B cell (primary cell): ENCODE measurements around the gene TFEB. TPM values are rescaled to one million over a fixed set of nuclear protein-coding genes. Genes with fewer than 3 reads are reported as not detected.

Experiments used
- ATAC-seq: fragments of 200-7000 bp; cut with Tn5 transposase; one replicate; pipeline ENCODE4 v1.10.0; 2021; ENCODE audit warnings: low read depth, mild to moderate bottlenecking, moderate number of reproducible peaks, moderate library complexity
- CTCF ChIA-PET: fragments of 350-600 bp; sonication (Branson Sonifier 250); formaldehyde crosslinking; loops from one replicate; lab custom pipeline; 2021; ENCODE audit warnings: antibody characterized with exemption, inconsistent platforms; lab: Charles Lee
- POLR2A ChIA-PET: fragments of 350-600 bp; sonication (Branson Sonifier 250); formaldehyde crosslinking; loops from one replicate; lab custom pipeline; 2021; ENCODE audit warnings: antibody characterized with exemption; lab: Charles Lee
- DNase-seq: peaks from one replicate; pipeline ENCODE4 v3.0.0; 2013
- H2AFZ ChIP-seq: 2 replicates; pipeline ENCODE4 v1.6.1; 2012; ENCODE audit warnings: mild to moderate bottlenecking, low read depth, low read length; ENCODE audit not compliant: insufficient read depth, poor library complexity, severe bottlenecking
- H3K27ac ChIP-seq, 2 donors: 1 replicate in 1 of 2; 2 replicates in 1 of 2; pipeline ENCODE4 v1.5.1; 2012 to 2013; ENCODE audit warnings: low read length in 2 of 2, mild to moderate bottlenecking in 2 of 2, moderate library complexity in 1 of 2
- H3K27me3 ChIP-seq, 4 experiments: fragments of 200-600 bp in 1 of 4; sonication (generic) in 1 of 4; replicated peaks in 1 of 4; 1 replicate in 2 of 4; 2 replicates in 2 of 4; pipeline versions ENCODE4 v1.6.1 to v1.7.0; 2013 to 2016; ENCODE audit warnings: low read length in 3 of 4, mild to moderate bottlenecking in 2 of 4, mixed read lengths in 1 of 4, moderate library complexity in 1 of 4; ENCODE audit not compliant: insufficient read depth in 4 of 4, control insufficient read depth in 3 of 4; ENCODE audit errors: control extremely low read depth in 1 of 4
- H3K36me3 ChIP-seq, 2 experiments: replicated peaks in 1 of 2; 1 replicate in 1 of 2; 2 replicates in 1 of 2; pipeline versions ENCODE4 v1.6.1 to v1.7.1; 2013; ENCODE audit warnings: low read length in 1 of 2; ENCODE audit not compliant: insufficient read depth in 2 of 2, control insufficient read depth in 1 of 2; ENCODE audit errors: control extremely low read depth in 1 of 2, extremely low read depth in 1 of 2
- H3K4me1 ChIP-seq, 2 donors: fragments of 200-600 bp in 1 of 2; sonication (generic) in 1 of 2; 1 replicate in 1 of 2; 2 replicates in 1 of 2; pipeline versions ENCODE4 v1.5.1 to v1.6.1; 2013 to 2017; ENCODE audit warnings: low read length in 2 of 2; ENCODE audit not compliant: control insufficient read depth in 2 of 2, insufficient read depth in 2 of 2
- H3K4me2 ChIP-seq: replicated peaks from 2 replicates; pipeline ENCODE3; 2012; ENCODE audit warnings: mild to moderate bottlenecking, low read depth, low read length; ENCODE audit not compliant: poor library complexity, severe bottlenecking
- H3K4me3 ChIP-seq, 5 experiments: fragments of 200-600 bp in 1 of 5; sonication (generic) in 1 of 5; 1 replicate in 3 of 5; 2 replicates in 2 of 5; pipeline versions ENCODE4 v1.5.1 to v1.7.0; 2011 to 2016; ENCODE audit warnings: low read length in 4 of 5, mild to moderate bottlenecking in 4 of 5, low read depth in 2 of 5, control low read depth in 1 of 5, moderate library complexity in 1 of 5; ENCODE audit not compliant: insufficient read depth in 1 of 5; ENCODE audit errors: control extremely low read depth in 1 of 5, extremely low read depth in 1 of 5
- H3K79me2 ChIP-seq: fragments of 200-600 bp; sonication (generic); one replicate; pipeline ENCODE4 v1.6.0; 2016; ENCODE audit warnings: low read length; ENCODE audit not compliant: control insufficient read depth, insufficient read depth
- H3K9ac ChIP-seq: fragments of 200-600 bp; sonication (generic); 2 replicates; pipeline ENCODE4 v1.6.1; 2017; ENCODE audit warnings: mild to moderate bottlenecking, low read length, moderate library complexity
- H3K9me3 ChIP-seq, 3 donors: one replicate each; pipeline versions ENCODE4 v1.6.1 to v1.7.1; 2013; ENCODE audit warnings: low read length in 2 of 3; ENCODE audit not compliant: control insufficient read depth in 2 of 3, insufficient read depth in 1 of 3; ENCODE audit errors: control extremely low read depth in 1 of 3
- H4K20me1 ChIP-seq: 2 replicates; pipeline ENCODE4 v1.6.0; 2012; ENCODE audit warnings: mild to moderate bottlenecking, low read length; ENCODE audit not compliant: insufficient read depth, control insufficient read depth, poor library complexity, severe bottlenecking
- H3K27ac Mint-ChIP-seq: one replicate; pipeline ENCODE4 v1.8.0; 2021; ENCODE audit warnings: mixed read lengths
- H3K27me3 Mint-ChIP-seq: one replicate; pipeline ENCODE4 v1.8.0; 2021; ENCODE audit warnings: mixed read lengths
- H3K4me1 Mint-ChIP-seq: one replicate; pipeline ENCODE4 v1.8.0; 2021; ENCODE audit warnings: mixed read lengths
- H3K4me3 Mint-ChIP-seq: one replicate; pipeline ENCODE4 v1.8.0; 2021; ENCODE audit warnings: mixed read lengths
- H3K9me3 Mint-ChIP-seq: one replicate; pipeline ENCODE4 v1.8.0; 2022; ENCODE audit warnings: mixed read lengths; ENCODE audit not compliant: insufficient read depth
- CTCF ChIP-seq: fragments of 200-600 bp; IDR thresholded peaks from one replicate; pipeline ENCODE4 v1.8.0; 2022; ENCODE audit warnings: antibody characterized with exemption, mild to moderate bottlenecking
- EZH2 ChIP-seq: IDR thresholded peaks from 2 replicates; pipeline ENCODE4 v1.6.1; 2012; ENCODE audit warnings: borderline replicate concordance, low read depth, mild to moderate bottlenecking, moderate library complexity, low read length; ENCODE audit not compliant: insufficient read depth, poor library complexity, severe bottlenecking
- WGBS: methylation state at CpG from one replicate; pipeline ENCODE4 v1.1.5; 2013; ENCODE audit warnings: missing lambda C conversion rate; ENCODE audit not compliant: insufficient coverage; 5-methylcytosine and 5-hydroxymethylcytosine counted together
- intact Hi-C: fragments of 100-400 bp; cut with micrococcal nuclease; formaldehyde crosslinking; loops from one replicate; pipeline ENCODE4 v1.10.0; 2022
- polyA plus RNA-seq: library from polyadenylated mRNA; depleted of rRNA; stranded (reverse); fragments of >200 nt; gene quantifications from 2 replicates; pipeline ENCODE4 v1.2.3, GENCODE V29; 2012
- total RNA-seq, 2 donors: library from RNA; stranded (reverse); fragments of 120-200 nt in 1 of 2; gene quantifications; 1 replicate in 1 of 2; 2 replicates in 1 of 2; pipeline versions ENCODE4 v1.2.3 to v1.2.4, GENCODE V29; 2013 to 2022

The TFEB gene
- total and polyA plus RNA-seq, 2 donors (not counting 1 experiment from before 2014, with no cell fraction given), result 113 to 148 TPM

DNA sequence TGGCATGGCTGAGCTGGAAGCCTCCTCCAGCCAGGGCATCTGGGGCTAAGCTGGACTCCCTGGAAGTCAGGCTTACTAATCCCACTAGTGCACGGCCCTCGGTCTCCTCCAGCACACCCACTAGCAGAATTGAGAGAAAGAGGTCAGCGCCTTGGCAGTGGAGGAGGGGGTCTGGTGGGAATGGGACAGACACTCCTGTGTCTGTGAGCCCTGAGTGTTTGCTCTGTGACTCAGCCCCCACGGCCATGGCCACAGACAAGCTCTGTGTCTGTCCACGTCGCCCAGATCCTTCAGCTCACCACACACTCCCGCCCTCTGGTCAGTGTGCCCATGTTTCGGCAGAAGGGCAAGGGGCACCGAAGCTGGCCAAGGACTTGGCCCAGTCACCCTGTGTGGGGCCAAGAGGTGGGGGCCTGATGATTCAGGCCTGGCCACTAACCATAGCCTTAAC is 88.3 kb downstream of the TFEB start:
- Histone ChIP-seq H3K4me3 (no peak overlapping the region), H3K9me3 (no peaks in the 10 kb centered on the region), H3K27me3 (peaks cover 0 to 19% (median 0%) of the 10 kb centered on the region in 4 experiments), H3K9ac (no peak overlapping the region), H3K79me2 (no peaks in the 10 kb centered on the region), H3K4me1 (no peaks in the 10 kb centered on the region), H3K4me2 (no peak overlapping the region), H3K27ac (no peak overlapping the region), H3K36me3 (no peaks in the 10 kb centered on the region), H2AFZ (no peak overlapping the region), H4K20me1 (no peaks in the 10 kb centered on the region)
- WGBS, result 95% methylated on average over 7 of the region's 9 CpGs
- no peak for DNase-seq
- intact Hi-C loops, result no loop called here
- no peak for TF ChIP-seq EZH2
- no peak for TF ChIP-seq CTCF
- H3K27me3 Mint-ChIP-seq, result peaks cover 20% of the 10 kb centered on the region
- no peak for ATAC-seq
- no peak overlapping the region for H3K27ac Mint-ChIP-seq
- H3K4me1 Mint-ChIP-seq, result no peaks in the 10 kb centered on the region
- POLR2A ChIA-PET, result no interaction called here
- CTCF ChIA-PET, result no interaction called here
- H3K9me3 Mint-ChIP-seq, result no peaks in the 10 kb centered on the region
- no peak overlapping the region for H3K4me3 Mint-ChIP-seq

DNA sequence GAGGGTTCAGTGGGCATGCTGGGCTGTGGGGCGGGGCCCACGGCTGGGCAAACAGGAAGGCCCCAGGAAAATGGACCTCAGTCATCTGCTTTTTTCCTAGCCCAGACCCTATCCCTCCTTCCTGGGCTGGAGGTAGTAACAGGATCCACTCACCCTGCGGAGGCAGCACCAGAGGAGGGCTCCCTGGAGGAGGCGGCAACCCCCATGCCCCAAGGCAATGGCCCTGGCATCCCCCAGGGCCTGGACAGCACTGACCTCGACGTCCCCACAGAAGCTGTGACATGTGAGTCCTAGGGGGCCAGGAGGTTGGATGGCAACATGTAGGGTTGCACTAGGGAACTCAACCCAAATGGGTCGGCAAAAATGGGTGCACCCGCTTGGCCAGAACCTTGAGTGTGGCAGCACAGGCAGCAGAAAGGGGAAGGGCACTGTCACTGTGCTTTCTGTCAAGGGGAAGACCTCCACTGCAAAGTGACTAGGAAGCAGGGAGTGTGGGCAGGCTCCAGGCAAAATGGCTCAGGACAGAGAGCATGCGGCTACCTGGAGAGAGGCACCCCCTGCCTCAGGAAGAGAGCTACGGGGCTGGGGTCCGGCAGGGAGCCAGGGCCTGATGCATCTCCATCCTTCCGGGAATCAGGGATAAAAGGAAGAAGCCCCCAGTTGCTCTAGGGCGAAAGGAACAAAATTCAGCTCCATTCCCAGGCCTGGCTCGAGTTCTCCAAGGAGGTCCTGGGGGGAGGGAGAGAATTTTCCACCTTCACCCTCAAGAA is 89.2 kb downstream of the TFEB start:
- Histone ChIP-seq H3K27ac (no peak overlapping the region), H3K4me3 (no peak overlapping the region), H3K4me2 (no peak overlapping the region), H3K9ac (no peak overlapping the region), H3K36me3 (no peaks in the 10 kb centered on the region), H3K27me3 (peaks cover 0 to 21% (median 0%) of the 10 kb centered on the region in 4 experiments), H3K79me2 (no peaks in the 10 kb centered on the region), H2AFZ (no peak overlapping the region), H4K20me1 (no peaks in the 10 kb centered on the region), H3K4me1 (no peaks in the 10 kb centered on the region), H3K9me3 (no peaks in the 10 kb centered on the region)
- ChIA-PET POLR2A (no interaction called here), CTCF (no interaction called here)
- Mint-ChIP-seq H3K9me3 (no peaks in the 10 kb centered on the region), H3K27ac (no peak overlapping the region), H3K4me3 (no peak overlapping the region), H3K27me3 (peaks cover 23% of the 10 kb centered on the region), H3K4me1 (no peaks in the 10 kb centered on the region)
- TF ChIP-seq CTCF, result no peak
- TF ChIP-seq EZH2, result no peak
- 97% methylated on average over 11 of the region's 14 CpGs for WGBS
- DNase-seq (no peak), ATAC-seq (no peak)
- intact Hi-C loops, result no loop called here
